NCI-H2107 (cell line): ENCODE data around the gene MBLAC1.
A peak's percentile ranks its signal among the peaks of the same experiment; 100 is the strongest.

Experiments
- DNase-seq: peaks from one replicate; lab custom pipeline; 2025; lab: John Stamatoyannopoulos, UW

MBLAC1 gene

DNA sequence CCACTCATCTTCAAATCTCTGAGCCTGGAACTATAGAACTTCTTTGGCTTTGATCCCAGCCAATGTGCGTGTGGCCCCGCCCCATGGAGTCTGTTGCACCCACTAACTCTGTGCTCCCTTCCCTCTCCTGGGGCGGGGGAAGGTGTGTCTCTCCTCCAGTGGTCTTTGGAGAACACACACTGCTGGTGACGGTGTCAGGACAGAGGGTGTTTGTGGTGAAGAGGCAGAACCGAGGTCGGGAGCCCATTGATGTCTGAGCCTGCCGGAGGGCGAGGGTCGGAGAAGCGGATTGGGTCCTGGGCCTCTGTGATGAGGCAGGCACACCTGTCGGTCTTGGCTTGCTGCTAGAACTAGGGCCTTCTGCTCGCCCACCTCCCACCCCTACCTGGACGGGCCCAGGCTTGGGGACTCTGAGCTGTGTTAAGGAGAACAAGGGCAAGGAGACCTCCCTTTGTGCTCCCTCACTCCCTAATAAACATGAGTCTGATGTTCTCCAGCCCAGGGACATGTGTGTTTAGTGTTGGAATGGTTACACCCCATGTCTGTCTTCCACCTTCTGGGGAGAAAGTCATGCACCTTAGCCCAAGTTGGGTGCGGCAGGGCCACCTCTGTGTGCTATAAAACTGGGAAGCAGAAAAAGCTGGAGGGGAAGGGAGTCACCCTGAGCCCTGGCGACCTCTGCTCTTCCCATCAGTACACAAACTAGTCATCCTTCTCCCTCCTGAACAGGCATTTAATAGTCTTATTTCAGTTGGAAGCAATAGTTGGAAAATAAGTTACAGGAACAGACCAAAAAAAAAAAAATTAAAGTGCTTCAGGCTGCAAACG is 27.2 kb downstream of the MBLAC1 start:
- DNase-seq, result no peak

DNA sequence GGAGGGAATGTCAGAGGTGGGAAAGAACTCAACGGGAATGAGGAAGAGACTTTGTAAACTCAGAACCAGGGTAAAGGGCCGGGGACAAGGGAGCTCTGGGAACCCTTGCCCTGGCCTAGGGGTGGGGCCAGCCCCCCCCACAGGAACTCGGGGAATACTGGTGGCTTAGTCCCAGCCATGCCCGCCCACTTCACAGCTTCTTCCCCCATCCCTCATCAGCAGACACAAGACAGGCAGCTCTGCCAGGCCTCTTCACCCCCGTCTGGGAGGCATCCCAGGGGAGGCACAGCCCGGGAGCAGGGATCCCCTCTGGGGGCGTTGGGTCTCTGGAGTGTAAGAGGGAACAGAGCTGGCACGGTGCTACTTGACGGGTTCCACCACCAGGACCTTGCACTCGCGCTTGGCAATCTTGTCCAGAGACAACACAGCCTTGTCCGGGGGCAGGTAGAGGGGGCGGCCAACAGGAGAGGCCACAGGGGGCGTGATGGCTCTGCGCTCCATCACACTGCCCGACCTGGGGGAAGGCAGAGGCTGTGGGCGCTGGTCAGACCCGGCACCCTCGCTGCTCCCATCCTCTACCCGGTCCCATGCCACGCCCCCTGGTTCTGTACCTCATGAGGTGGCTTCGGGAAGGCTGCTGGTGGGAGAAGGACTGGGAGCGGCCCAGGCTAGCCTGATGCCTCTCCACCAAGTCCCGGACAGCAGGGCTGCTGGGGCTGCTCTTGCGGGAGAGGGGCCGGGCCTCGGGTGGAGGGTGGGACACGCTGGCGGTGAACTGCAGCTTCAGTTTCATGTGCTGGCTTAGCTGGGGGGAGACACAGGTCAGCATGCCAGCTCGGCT is 28.1 kb downstream of the MBLAC1 start:
- DNase-seq, result no peak

DNA sequence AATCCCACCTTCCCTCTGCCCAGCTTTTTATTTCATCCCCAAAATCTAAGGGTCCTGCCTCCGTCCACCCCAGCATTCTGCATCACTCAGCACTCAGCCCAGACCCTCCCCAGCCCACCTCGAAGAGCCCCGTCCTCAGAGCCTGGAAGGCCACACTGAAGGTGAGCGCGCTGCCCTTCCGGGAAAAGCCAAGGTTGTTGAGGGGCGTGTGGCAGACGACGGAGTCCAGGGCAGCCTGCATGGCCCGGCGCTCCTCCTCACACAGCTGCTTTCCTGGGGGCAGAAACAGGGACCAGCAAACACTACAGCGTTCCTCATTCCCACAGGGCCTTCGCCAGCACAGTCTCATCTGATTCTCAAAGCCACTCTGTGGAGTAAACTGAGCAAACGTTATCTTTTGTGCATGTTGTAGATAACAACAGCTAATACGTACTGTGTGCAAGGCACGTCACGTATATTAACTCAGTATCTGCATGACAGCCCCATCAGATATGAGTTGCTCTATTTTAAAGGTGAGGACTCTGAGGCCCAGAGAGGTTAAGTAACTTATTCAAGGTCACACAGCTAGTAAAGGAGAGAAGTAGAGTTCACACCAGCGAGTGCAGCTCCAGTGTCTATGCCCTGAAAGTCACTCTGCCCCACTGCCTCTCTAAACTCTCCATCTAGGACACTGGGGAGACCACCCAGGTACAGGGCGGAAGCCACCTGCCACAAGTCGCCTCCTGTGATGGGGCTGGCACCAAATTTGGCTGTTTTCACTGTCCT is 29.0 kb downstream of the MBLAC1 start:
- DNase-seq, result no peak

DNA sequence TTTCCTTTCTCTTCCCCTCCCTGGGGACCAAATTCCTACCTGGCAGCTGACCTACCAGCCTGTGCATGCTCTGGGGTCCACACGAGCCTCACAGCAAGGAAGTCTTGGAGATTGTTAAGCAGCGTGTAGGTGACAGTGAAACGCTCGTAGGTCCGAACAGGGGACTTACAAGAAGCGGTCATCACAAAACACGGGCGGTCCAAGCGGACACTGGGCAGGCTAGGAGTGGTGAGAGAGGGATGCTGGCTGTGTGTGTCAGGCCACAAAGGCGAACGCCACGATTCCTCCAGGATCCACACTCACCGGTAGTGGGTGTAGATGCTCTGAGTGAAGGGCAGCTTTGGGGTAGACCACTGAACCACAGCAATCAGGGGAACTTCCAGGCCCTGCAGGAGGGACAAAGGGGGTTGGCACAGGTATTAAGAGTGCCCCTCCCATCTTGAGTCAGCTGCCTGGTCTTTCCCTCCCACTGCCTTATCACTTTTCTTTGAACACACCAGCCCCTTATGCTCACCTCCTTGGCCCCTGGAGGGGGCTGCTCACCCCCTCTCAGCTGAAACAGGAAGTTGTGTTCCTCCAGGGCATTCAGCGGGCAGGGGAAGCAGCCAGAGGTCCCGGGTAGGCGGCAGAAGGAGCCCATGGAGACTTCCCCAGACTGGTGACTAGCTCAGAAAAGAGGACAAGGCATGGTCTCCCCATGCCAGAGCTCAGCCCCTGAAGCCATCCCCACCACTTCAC is 29.7 kb downstream of the MBLAC1 start:
- DNase-seq, result no peak

DNA sequence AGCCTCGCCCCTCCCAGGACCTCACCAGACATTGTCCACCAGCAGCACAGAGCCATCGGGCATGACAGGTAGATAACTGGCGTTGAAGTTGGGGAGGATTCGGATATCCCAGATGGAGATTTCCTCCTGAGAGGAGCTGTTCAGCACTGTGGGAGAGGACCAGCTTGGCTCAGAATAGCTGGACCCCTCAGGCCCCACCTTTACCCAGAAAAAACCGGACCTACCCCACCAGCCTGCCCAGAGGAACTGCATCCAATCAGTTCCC is 30.2 kb downstream of the MBLAC1 start:
- DNase-seq, result no peak

DNA sequence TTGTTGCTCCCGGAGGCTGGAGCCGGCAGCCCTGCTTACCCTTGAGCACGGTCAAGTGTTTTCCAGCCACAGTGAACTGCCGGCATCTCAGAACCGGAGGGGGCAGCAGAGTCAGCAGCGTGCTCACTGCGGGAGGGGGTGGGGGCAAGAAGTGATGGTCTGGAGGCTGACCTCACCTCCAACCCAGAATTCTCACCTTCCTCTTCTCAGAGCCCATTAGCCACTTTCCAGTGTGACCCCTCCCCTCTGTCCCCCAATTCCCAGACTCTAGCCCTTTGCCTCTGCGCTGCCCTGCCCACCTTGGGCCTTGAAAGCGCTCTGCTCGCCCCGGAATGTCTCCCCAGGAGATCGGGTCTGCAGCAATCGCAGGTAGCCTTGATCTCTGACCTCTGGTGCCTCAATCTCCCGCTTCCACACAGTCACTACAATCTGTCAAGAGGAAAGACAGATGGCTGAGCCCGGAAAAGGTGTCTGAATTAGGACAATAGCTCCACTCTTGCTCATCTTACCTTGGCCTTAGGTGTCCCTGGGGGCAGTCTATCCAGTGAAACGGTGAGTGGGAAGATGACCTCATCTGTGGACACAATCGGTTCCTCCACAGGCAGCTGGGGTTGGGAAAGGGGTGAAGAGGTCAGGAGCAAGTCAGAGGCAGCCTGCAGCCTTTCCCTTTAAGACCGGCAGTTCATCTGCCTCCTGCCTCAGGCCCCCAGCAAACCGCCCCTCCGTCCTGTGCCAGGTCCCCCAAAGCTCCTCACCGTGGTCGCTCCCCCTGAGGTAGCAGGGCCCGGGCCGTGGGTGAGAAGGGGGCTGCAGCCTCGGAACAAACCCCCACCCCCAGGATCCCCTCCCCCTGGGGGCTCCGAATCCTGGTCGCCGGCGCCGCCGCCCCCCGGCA is 30.8 kb downstream of the MBLAC1 start:
- DNase-seq, result no peak

DNA sequence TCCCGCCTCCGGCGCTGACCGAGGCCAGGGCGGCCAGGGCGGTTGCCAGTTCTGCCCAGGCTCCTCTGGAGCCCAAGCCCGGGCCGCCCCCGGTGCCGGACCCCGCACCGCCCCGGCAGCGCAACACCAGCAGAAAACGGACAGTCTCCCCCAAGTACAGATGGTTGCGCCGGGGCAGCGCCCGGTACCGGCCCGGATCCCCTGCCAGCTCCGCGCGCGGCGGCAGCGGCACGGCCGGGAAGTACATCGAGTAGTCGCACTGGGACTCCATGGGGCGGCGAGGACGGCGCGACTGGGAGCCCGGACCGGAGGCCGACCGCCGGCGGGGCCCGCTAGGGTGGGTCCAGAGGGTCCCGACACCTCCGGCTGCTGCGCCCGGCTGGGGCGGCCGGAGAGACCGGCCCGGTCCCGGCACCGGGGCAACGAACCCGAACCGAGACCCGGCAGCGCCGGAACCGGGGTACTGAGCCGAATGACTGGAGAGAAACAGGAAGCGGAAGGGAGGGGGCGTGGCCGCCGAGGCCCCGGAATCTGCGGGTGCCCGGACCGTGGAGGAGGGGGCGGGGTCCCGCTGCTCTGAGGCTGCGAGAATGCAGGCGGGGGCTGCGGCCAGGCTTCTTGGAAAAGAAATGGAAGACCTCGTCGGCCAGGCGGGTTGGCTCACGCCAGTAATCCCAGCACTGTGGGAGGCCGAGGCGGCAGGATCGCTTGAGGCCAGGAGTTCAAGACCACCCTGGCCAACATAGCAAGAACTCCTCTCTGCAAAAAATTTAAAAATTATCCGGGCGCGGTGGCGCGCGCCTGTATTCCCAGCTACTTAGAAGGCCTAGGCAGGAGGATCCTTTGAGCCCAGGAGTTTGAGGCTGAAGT is 31.7 kb downstream of the MBLAC1 start, which contains the start of gene TRAPPC14:
TSS of gene TRAPPC14 (minus strand) at position 495 of the 870 bp plus-strand sequence. CDS start at position 271, 224 bp downstream.
- peak; percentile 46 for DNase-seq

DNA sequence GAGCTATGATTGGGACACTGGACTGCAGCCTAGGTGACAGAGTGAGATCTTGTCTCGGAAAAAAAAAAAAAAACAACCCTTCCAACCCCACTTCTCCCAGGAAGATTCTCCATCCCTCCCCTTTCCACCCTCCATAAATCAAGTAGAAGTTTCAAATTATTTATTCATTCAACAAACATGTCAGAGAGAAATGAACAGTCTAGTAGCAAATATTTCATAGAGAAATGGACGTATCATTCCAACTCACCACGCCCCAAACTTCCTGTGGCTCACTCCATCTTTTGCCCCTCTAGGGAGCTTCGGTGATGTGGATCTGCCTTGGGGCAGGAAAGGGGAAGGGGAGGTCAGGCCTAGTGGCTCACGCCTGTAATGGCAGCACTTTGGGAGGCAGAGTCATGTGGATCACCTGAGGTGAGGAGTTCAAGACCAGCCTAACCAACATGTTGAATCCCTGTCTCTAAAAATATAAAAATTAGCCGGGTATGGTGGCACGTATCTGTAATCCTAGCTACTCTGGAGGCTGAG is 32.4 kb downstream of the MBLAC1 start:
- DNase-seq, result no peak

DNA sequence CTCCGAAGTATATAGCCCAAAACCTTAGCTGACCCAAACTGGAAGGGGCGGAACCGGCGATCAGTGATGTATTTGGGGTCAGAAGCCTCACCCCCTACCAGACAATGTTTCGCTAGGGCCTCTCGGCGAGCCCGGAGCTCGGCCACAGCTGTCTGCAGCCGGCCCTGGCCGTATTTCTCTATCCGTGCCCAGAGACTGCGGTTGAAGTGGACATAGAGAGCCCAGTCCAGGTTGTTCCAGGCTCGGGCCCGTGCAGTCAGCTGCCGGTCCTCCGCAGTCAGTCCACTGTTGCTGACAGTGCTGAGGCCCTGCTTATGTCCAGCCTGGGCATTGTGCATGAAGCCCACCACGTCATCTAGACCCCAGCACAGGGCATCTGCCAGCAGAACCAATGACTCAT is 33.3 kb downstream of the MBLAC1 start:
- DNase-seq, result no peak

DNA sequence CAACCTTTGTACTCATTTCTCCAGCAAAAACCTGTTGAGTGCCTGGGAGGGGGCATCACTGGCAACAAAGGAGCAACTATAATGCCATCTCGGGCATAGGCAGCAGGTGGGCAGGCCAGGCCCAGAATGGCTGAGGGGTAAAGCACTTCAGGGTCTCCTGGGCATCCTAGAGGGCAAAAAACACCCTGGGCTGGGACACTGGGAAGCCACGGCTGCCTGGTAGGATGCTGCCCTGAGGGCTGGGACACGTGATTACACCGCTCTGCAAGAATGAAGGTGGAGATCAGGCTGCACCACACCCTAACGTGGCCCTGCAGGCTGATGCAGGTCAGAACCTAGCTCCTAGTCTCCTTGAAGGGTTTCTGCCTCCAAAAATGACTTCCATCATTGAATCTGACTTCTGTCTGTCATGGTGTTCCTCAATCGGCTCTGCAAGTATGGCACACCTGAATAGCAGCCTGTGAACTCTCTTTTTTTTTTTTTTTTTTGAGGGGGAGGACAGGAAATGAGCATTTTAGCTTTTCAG is 36.3 kb downstream of the MBLAC1 start:
- no peak for DNase-seq

DNA sequence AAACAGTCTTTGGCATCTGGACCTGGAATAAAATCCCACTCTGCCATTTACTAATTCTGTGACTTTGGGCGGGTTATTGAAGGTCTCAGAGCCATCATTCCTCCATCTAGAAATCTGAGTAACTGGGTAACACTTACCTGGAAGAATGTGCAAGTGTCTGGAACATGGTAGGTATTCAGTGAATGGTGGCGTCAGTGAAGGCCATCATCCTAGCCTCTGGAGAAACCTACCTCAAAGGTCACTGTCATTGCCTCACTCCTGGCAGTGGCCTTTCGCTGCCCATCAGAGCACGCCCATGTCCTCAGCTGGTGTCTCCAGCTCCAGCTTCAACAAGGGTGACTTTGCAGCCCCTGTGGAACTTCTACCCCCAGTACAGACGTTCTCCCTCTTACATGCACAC is 37.1 kb downstream of the MBLAC1 start:
- no peak for DNase-seq

DNA sequence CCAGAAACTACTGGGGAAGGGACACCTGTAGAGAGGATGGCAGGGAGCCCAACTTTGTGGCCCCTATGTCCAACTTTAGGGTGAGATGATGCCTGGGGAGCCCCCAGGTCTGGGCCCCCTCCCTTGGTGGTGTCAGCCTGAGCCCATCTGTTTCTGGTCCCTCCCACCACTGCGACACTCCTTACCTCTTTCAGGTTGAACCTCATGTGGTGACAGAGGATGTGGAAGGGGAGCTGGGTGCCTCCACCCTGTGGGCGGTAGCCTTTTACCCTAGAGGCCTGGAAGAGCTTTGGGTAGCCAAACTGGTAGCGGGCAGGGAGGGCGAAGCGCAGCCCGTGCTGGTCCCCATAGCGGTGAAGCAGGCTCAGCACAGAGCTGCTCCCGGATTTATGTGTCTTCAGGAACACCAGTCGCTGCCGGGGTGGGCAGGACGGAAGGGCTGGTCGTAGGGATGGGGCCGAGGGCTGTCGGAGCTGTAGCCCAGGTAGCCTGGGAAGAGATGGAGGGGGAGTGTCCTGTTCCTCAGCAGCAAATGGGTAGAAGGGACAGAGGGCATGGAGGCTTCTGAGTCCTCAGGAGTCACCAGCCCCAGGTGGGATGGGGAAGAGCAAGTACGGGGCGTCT is 39.7 kb downstream of the MBLAC1 start:
- DNase-seq, result no peak

DNA sequence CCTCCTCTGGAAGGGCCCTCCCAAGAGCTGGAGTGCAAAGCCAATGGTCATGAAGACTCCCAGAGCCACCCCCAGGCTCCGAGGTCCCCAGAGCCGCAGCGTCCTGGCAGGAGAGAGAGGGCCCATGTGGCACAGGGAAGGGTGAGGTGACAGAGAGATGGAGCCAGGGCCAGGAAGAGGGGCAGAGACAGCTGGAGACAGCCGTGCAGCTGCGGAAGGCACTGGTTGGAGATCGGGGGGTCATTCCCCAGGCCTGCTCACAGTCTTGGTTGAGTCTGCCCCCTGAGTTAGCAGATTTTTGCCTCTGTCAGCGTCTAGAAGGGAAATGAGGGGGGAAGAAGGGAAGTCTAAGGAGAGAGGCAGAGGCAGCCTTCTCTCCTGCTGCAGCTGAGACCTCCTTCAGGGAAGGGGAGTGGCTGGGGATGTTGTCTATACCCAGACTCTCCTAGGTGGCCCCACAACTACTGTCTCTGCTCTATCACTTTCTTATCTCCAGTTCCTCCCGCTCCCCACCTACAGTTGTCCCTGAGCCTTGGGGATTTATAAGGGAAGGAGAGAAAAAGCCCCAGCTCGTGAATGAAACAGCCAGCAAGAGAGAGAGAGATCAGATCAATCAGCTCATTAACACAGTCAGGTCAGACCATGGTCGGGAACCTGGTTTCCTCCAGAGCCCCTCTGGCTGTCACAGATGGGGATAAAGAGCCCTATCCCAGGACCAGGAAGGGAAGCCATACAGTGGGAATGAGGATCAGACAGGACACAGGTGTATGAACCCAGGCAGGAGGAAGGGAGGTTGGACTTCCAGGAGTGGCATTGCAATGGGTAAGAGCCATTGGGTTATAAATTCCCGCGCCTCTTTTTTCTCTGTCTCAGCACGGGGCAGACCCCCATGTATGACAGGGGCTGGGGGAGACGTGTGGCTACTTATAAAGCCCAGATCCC is 40.5 kb downstream of the MBLAC1 start:
- no peak for DNase-seq

DNA sequence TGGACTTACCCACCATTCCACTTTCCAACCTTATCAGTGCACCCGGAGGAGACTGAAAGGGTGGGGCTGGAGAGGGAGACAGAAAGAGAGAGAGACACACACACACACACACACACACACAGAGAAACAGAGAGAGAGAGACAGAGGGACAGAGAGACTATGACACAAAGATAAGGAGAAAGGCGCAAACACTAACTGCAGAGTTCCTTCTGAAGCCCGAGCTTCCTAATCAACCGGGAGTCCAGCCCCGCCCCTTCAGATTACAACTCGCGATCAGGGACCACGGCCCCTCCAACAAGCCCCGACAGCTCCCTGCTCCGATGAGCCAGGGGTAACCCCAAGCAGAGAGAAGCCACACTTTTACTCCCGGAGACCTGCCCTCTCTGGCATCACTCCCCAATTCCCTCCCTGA is 41.2 kb downstream of the MBLAC1 start:
- DNase-seq, result no peak

DNA sequence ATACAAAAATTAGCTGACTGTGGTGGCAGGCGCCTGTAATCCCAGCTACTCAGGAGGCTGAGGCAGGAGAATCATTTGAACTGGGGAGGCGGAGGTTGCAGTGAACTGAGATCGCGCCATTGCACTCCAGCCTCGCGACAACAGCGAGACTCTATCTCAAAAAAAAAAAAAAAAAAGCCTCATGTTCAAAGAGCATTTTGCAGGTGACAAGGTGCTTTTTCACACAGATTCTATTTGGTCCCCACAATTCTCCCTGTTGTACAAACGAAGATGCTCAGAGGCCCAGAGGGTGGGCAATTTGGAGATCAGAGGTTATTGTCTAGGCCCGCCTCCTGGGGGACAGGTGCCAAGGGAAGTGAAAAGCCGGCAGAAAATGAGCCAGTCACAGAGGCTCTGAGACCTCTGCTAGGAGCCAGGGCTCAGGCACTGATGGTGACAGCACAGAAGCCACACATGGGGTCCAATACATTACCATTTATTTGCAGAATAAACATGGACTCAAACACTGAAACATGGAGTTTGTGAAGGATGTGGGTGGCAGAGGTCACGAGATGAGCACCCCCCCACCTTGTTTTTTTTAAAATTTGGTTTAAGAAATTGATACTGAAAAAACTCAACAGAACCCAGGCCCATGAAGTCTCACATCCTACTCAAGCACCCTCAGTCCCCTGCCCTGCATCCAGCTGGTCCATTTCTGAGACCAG is 42.5 kb downstream of the MBLAC1 start:
- DNase-seq, result no peak

DNA sequence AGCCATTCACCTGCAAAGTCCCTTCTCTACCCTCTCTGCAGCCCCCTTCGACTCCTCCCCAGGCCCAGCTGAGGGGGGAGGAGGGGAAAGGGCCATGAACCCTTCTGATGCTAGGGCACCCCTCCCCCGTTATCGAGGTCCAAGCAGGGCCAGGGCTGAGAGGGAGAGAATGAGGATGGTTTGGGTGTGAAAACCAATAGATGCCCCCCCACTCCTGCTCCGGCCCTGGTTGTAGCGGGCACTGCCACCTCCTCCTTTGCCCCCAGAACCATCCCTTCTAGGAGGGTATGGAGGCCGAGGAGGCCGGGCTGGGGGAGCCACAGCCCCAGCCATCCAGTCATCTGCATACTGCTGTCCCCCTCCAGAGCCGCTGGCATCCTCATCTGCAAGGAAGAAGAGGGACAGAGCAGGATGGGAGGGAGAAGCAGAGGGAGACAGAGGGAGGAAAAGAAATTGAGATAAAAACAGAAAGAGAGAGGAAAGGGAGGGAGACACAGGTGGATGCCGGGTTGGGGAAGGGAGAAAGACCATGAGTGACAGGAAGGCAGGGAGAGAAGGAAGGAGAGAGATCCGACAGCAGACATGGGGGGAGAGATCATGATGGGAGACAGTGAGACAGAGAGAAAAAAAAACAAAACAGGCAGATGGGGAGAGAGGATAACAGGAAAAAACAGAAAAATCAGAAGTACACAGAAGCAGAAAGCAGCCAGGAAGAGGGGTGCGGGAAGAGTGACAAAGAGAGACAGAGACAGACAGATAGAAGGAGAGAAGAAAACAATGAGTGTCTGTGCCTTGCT is 43.5 kb downstream of the MBLAC1 start:
- no peak for DNase-seq
